HG03342 (cell line): ENCODE measurements around the gene DMRTB1.

Experiments used
- ATAC-seq: cut with Tn5 transposase; IDR thresholded peaks from one replicate; pipeline ENCODE4 v1.9.1; 2021; ENCODE audit warnings: mild to moderate bottlenecking, moderate library complexity; ENCODE audit not compliant: unreplicated experiment

Gene DMRTB1

GRCh38 chr1:53459321-53460175, at the start of gene DMRTB1:
DMRTB1 (plus strand) TSS chr1:53459399; CDS start chr1:53459454, 55 bp downstream.
- no peak for ATAC-seq

DNA sequence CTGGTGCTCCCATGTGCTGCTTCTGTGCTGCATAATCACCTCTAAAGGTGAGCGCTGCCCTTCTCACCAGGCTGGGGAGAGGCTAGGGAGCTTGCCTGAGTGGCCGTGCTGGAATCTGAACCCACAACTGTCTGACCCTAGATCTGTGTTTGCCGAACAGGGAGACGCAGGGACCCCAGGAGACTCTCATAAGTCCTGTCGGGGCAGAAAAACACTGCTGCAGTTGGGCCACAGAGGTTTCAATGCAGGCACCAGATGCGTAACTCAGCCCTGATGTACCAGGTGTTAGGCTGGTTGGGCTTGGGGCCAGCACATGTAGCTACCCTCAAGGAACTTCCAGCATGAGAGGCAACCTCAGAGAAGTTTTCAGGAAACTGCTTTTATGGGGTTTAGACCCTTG, 49.5 kb upstream of the DMRTB1 start:
- ATAC-seq, result peak; percentile 7

GRCh38 chr1:53410100-53410541, 49.1 kb upstream of the DMRTB1 start:
- peak; percentile 40 for ATAC-seq

DNA sequence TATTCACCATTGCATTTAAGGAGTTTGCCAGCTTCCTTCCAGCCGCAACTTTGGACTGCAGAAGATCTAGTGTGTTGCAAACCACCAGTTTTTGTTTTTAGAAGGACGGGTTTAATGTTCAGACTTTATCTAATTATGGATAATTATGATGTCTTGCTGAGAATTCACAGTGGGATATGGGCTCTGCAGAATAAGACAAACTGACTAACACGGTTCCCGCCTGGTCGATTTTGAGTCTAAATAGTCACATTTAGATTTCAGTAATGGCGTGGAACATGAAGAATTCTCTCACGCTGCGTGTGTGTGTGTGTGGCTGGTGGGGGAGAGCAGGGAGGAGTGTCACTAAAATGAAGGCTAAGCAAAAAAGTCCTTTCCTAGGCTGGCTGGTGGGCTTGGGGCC, 48.5 kb upstream of the DMRTB1 start:
- ATAC-seq, result no peak

DNA sequence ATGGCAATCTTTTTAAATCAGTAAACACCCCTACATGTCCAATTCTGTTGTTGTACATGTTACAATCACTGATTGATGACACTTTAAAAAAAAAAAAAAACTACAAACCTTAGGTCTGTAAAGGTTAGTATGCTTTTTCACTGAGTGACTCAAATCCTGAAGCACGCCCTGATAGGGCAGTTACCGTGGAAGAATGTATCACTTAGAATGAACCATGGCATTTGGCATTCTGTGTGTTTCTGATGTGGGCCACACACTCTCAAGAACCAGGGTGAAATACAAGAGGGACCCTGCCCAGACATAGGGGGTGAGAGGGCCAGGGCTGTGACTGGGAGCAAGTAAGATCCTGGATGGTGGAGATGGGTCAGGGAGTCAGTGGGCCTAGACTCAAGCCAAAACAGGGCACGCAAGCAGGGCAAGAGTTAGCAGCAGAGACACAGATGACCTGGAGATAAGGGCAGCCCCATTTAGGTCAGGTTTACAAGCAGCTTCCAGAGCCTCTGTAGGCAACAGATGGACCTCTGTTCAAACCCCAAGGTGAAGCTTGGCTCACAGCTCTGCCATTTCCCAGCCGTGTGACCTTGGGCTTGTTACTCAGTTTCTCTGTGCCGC, 47.6 kb upstream of the DMRTB1 start:
- no peak for ATAC-seq

GRCh38 chr1:53412285-53413174, 46.7 kb upstream of the DMRTB1 start:
- no peak for ATAC-seq

GRCh38 chr1:53413175-53414001, 45.8 kb upstream of the DMRTB1 start:
- peak; percentile 50 for ATAC-seq

DNA sequence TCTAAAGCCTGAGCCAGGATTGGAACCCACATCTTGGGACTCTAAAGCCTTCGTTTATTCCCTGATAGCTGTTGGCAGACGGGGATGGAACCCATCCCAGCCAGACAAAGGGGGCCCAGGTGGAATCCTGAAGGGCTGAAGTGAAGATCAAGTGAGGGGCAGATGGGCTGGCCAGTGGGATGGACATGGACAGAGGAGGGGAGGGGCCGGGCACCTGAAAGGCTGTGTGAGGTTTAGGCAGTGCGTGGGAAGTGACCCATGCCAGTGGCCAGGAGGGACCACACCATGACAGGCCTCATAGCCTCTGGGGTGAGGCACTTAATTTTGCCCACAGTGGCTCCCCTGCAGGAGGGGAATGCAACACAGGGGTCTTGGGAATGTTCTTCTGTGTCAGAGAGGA, 44.6 kb upstream of the DMRTB1 start:
- ATAC-seq, result no peak

DNA sequence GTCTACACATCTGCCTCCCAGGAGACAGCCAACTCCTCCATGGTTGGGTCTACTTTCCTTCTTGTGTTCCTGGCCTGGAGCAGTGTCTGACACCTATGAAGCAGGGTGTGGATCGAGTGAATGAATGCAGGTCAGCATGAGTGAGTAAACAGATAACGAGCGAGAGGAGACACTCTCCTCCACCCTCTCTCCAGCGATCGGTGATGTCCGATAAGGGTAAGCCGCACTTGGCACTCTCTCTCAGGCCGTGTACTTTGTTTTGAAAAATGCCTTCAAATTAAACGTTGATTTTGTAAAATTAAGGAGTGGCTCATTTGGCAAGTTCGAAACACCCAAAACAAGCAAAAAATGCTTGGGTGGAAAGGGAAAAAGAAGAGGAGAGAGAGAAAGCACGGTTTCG, 43.8 kb upstream of the DMRTB1 start:
- no peak for ATAC-seq

- ATAC-seq, result no peak
Observed at GRCh38 chr1:53416269-53416813, 42.9 kb upstream of the DMRTB1 start.

GRCh38 chr1:53417074-53417511, 42.1 kb upstream of the DMRTB1 start:
- no peak for ATAC-seq

GRCh38 chr1:53419034-53419433, 40.2 kb upstream of the DMRTB1 start:
- ATAC-seq, result no peak

- no peak for ATAC-seq
Observed at GRCh38 chr1:53420341-53420740, 38.9 kb upstream of the DMRTB1 start.

GRCh38 chr1:53421208-53421607, 38.0 kb upstream of the DMRTB1 start:
- ATAC-seq, result no peak

DNA sequence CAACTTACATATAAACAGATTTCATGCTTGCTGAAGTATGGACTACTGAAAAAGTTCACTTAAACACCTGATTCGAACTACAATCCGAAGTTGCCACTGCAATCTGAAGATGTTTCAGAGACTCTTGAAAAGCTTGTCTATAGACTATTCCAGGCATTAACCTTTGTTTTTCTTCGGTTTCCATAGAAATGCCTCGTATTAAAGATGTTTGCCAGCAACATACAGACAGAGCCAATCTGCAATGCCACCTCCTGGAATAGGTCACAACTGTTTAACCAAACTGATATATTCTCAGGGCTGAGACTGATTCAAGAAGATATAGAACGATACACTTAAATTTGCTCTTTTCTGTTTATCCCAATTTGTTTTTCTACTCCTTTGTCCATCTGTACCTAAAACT, 28.9 kb upstream of the DMRTB1 start:
- ATAC-seq, result no peak

- ATAC-seq, result no peak
Observed at GRCh38 chr1:53430779-53431178, 28.4 kb upstream of the DMRTB1 start.

GRCh38 chr1:53431244-53431643, 28.0 kb upstream of the DMRTB1 start:
- ATAC-seq, result no peak

- no peak for ATAC-seq
Observed at GRCh38 chr1:53431805-53432565, 27.2 kb upstream of the DMRTB1 start.

DNA sequence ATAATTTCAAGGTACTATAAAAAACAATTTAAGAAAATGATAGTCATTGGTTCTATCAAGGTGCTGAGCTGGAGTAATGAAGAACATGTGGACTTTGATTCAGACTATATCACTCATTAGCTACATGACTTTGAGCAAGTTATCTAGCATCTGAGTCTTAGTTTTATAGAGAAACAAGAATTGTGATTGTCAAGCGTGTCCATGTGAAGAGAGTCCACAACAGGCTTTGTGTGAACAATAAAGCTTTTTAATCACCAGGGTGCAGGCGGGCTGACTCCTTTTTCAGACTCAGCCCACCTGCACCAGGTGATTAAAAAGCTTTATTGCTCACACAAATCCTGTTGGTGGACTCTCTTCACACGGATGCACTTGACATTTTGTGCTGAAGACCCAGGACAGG, 26.6 kb upstream of the DMRTB1 start:
- no peak for ATAC-seq
